Medulla oblongata (tissue), 1 donor: Measurements from ENCODE around the gene PRKAR1A.

Source experiments
- DNase-seq: peaks from one replicate; pipeline ENCODE4 v3.0.0-alpha.2; 2015; ENCODE audit errors: extremely low spot score

Gene PRKAR1A

DNA sequence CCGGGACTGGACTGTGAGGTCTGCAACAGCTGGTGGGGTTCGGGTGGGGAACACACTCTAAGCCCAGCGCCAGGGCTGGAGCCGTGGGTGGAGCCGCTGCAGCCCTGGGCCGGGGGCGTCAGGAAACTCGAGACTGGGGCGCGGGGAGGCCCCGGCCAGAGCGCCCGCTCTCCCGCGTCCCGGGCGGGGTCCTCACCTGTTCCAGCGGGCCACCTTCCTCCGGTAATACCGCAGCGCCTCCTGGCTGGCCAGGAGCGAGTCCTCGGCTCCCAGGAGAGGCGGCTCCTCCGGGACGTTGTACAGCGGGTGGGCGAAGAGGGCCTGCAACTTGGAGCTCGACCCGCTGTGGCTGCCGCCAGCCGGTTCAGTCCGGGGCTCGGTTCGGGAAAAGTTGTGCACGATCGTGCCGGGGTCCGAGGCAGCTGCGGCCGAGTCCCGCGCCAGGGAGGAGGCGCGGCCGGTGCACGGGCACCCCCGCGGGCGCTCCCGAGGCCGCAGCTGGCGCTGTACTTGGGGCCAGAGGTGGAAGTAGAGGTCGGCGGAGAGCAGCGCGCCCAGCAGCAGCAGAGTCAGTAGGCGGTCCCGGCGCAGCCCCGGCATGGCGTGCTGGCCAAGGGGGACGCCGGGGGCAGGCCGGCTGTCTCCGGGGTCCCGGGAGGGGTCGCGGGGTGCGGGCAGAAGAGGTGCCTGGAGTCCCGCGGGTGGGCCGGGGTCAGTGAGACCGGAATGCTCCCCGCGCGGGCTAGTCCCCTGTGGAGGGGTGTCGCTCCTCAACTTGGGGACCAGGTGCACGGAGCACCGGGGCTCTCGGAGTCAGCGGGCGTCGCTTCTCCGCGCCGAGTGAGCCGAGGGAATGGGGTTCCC is 88.1 kb downstream of the PRKAR1A start:
- no peak for DNase-seq
